AG04450 (cell line): ENCODE results near the gene USP10. TPM values are rescaled to one million over a fixed set of nuclear protein-coding genes. Genes with fewer than 3 reads are reported as not detected.

Source experiments
- CTCF ChIA-PET: fragments of 300-600, 350-600 bp; formaldehyde crosslinking; extraction: SDS; loops from one replicate; lab custom pipeline; 2022; ENCODE audit warnings: antibody characterized with exemption, inconsistent platforms; lab: Charles Lee
- POLR2A ChIA-PET: fragments of 350-600 bp; formaldehyde crosslinking; extraction: SDS; loops from one replicate; lab custom pipeline; 2021; ENCODE audit warnings: antibody characterized with exemption, inconsistent platforms; lab: Yijun Ruan, JAX
- DNase-seq: peaks from one replicate; pipeline ENCODE4 v3.0.0-alpha.2; 2011; ENCODE audit warnings: low read depth, low spot score
- H3K27ac ChIP-seq: one replicate; pipeline ENCODE4 v1.5.1; 2012; ENCODE audit warnings: low read depth, low read length, control low read depth
- H3K27me3 ChIP-seq: one replicate; pipeline ENCODE4 v1.6.0; 2012; ENCODE audit warnings: low read length; ENCODE audit not compliant: control insufficient read depth, insufficient read depth
- H3K4me3 ChIP-seq: 2 replicates; pipeline ENCODE4 v1.5.1; 2011; ENCODE audit warnings: mild to moderate bottlenecking, low read depth, low read length, control low read depth
- H3K9me3 ChIP-seq: 2 replicates; pipeline ENCODE4 v1.5.1; 2012; ENCODE audit warnings: low read length; ENCODE audit not compliant: control insufficient read depth, insufficient read depth
- polyA plus RNA-seq: library from polyadenylated mRNA; depleted of rRNA; stranded (reverse); fragments of >200 nt; gene quantifications from 2 replicates; pipeline ENCODE4 v1.2.3, GENCODE V29; 2011
- TF ChIP-seq, protein P1 (sequence below): IDR thresholded peaks from 2 replicates; pipeline ENCODE4 v1.5.1; 2011; ENCODE audit warnings: low read depth, low read length, control low read depth, inconsistent platforms

USP10 gene
- polyA plus RNA-seq, 1 experiment = 54.9 TPM

- no peaks in the 10 kb centered on the region for H3K27me3 ChIP-seq
- H3K9me3 ChIP-seq = peaks cover 5% of the 10 kb centered on the region; the same call in 1 of the 2 replicates
- no peak overlapping the region for H3K27ac ChIP-seq
- TF ChIP-seq, protein P1, sequence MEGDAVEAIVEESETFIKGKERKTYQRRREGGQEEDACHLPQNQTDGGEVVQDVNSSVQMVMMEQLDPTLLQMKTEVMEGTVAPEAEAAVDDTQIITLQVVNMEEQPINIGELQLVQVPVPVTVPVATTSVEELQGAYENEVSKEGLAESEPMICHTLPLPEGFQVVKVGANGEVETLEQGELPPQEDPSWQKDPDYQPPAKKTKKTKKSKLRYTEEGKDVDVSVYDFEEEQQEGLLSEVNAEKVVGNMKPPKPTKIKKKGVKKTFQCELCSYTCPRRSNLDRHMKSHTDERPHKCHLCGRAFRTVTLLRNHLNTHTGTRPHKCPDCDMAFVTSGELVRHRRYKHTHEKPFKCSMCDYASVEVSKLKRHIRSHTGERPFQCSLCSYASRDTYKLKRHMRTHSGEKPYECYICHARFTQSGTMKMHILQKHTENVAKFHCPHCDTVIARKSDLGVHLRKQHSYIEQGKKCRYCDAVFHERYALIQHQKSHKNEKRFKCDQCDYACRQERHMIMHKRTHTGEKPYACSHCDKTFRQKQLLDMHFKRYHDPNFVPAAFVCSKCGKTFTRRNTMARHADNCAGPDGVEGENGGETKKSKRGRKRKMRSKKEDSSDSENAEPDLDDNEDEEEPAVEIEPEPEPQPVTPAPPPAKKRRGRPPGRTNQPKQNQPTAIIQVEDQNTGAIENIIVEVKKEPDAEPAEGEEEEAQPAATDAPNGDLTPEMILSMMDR = no peak
- CTCF ChIA-PET = interaction anchor here (1.5 to 2.0 kb wide), 2 partner anchors 43 to 60 kb away, joined by 4 to 5 read pairs; no protein-coding TSS in a partner anchor
- no peak overlapping the region for H3K4me3 ChIP-seq
- no peak for DNase-seq
- POLR2A ChIA-PET = no interaction called here
Observed at GRCh38 chr16:84665843-84666242, 34.0 kb upstream of the USP10 start.

DNA sequence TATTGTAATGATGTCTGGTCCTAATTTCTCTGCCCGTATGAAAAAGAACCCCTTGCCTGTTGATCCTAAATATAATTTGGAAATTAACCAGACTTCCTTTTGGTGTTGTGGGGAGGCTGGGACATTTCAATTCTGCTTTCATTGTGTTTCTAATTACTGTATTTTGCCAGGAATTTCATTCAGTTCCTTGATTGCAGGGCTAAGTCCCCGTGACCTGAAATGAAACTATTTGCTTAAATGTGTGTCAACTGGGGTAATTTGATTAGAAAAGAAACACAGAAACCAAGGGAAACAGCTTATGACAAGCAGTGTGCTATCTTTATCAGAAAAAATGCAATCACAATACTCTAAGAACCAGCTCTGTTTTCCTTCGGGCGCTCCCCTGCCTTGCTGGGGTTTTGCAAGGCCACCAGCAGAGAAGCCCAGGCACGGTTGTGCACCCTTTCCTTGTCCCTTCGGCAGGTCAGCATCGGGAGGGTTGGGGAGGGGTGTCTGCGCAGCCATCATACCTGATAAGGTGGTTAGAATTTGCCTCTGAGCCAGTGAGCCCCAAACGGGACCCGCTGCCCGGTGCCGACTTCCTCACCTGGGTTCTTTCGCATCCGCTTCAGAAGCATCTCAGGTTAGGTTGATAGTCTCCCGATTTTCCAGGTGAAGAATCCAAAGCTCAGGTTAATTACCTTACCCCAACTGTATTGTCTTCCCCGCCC is 32.0 kb upstream of the USP10 start:
- Histone ChIP-seq H3K27ac (no peak overlapping the region), H3K4me3 (no peak overlapping the region), H3K9me3 (no peaks in the 10 kb centered on the region), H3K27me3 (no peaks in the 10 kb centered on the region)
- POLR2A ChIA-PET = no interaction called here
- TF ChIP-seq, protein P1 = no peak
- CTCF ChIA-PET = no interaction called here
- no peak for DNase-seq

DNA sequence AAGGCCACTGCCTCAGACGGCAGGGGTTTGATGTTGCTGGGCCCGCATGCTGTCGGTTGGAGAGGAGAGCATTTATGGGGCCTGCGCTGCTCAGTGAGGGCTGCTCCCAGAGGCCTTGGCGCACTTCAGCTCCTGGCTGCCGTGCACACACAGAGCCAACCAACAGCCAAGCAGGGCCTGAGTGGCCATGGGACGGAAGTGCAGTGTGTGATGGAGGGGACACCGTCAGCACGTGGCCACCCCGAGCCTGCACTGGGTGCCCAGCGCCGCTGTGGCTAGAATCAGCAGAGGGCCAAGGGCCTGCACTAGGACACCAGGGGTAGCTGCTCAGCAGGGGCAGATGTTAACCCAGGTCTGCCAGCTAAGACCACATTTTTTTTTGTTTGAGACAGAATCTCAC is 29.7 kb upstream of the USP10 start:
- CTCF ChIA-PET = interaction anchor here (0.6 to 2.2 kb wide), 4 partner anchors 47 to 282 kb away, joined by 3 to 10 read pairs (median 4); no protein-coding TSS in a partner anchor

DNA sequence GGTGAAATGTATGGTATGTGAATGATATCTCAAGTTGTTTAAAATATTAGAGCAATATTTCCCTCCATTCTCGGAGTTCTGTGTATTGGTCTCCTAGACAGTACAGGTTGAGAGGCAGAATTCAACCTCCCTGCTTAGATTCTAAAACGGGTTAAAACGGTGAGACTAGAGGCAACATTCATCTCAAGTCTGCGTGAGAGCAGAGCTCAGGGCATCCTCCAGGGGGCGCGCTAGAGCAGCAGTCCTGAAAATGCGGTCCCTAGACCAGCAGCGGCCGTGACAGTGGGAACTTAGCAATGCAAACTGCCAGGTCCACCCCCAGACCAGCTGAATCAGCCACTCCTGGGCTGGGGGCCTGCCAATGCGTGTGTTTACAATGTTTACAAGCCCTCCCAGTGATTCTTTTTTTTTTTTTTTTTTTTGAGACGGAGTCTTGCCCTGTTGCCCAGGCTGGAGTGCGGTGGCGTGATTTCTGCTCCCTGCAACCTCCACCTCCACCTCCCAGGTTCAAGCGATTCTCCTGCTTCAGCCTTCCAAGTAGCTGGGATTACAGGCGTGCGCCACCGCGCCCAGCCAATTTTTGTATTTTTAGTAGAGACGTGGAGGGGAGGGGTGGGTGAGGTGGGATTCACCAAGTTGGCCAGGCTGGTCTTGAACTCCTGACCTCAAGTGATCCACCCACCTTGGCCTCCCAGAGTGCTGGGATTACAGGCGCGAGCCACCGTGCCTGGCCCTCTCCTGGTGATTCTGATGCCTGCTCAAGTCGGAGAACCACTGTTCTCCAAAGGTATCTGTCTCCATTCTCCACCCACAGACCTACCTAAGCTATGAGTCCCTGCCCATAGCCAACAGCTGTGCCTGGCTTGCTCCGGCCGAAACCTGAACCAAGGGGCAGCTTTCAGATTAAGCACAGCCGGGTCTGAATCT is 27.3 kb upstream of the USP10 start:
- POLR2A ChIA-PET = interaction anchor here (0.5 to 1.0 kb wide), 4 partner anchors 12 to 53 kb away, joined by 3 to 7 read pairs (median 4); no protein-coding TSS in a partner anchor
- Histone ChIP-seq H3K4me3 (no peak overlapping the region), H3K27ac (no peak overlapping the region), H3K9me3 (no peaks in the 10 kb centered on the region), H3K27me3 (no peaks in the 10 kb centered on the region)
- TF ChIP-seq, protein P1 = peak; percentile 89
- CTCF ChIA-PET = interaction anchor here (0.6 to 4.1 kb wide), 41 partner anchors 8 to 943 kb away, joined by 3 to 72 read pairs (median 5); partner anchors contain the start of gene KLHL36
- DNase-seq = peak; percentile 29

More for the DNA sequence above, 29.7 kb upstream of the USP10 start:
- TF ChIP-seq, protein P1 = no peak
- Histone ChIP-seq H3K4me3 (no peak overlapping the region), H3K27ac (no peak overlapping the region), H3K9me3 (no peaks in the 10 kb centered on the region), H3K27me3 (no peaks in the 10 kb centered on the region)
- no peak for DNase-seq
- POLR2A ChIA-PET = no interaction called here
